ENCODE data around the gene MAP6.

Gene MAP6

GRCh38 chr11:75665990-75666389 lies 2.8 kb downstream of the MAP6 start:
- DNase-seq = no peak

GRCh38 chr11:75665126-75665525 lies 3.7 kb downstream of the MAP6 start:
- DNase-seq = no peak

- no peak for DNase-seq
Measured at GRCh38 chr11:75664389-75664788, 4.4 kb downstream of the MAP6 start.

- DNase-seq = no peak
Measured at GRCh38 chr11:75663808-75664207, 5.0 kb downstream of the MAP6 start.

- no peak for DNase-seq
Measured at GRCh38 chr11:75659836-75660235, 9.0 kb downstream of the MAP6 start.

GRCh38 chr11:75656044-75656727 lies 12.7 kb downstream of the MAP6 start:
- peak; percentile 59 for DNase-seq

- DNase-seq = peak; percentile 68
Measured at GRCh38 chr11:75655605-75656004, 13.2 kb downstream of the MAP6 start.

- peak; percentile 42 for DNase-seq
Measured at GRCh38 chr11:75654314-75654713, 14.5 kb downstream of the MAP6 start.

GRCh38 chr11:75653532-75653931 lies 15.3 kb downstream of the MAP6 start:
- no peak for DNase-seq

- peak; percentile 30 for DNase-seq
Measured at GRCh38 chr11:75652936-75653335, 15.9 kb downstream of the MAP6 start.

GRCh38 chr11:75651218-75651617 lies 17.6 kb downstream of the MAP6 start:
- no peak for DNase-seq

GRCh38 chr11:75650167-75650723 lies 18.6 kb downstream of the MAP6 start:
- no peak for DNase-seq

- no peak for DNase-seq
Measured at GRCh38 chr11:75644946-75645345, 23.9 kb downstream of the MAP6 start.

GRCh38 chr11:75644370-75644769 lies 24.5 kb downstream of the MAP6 start:
- DNase-seq = no peak

- DNase-seq = no peak
Measured at GRCh38 chr11:75642402-75643113, 26.3 kb downstream of the MAP6 start.

- DNase-seq = peak; percentile 44
Measured at GRCh38 chr11:75639762-75640181, 29.1 kb downstream of the MAP6 start.

- DNase-seq = no peak
Measured at GRCh38 chr11:75637998-75638397, 30.8 kb downstream of the MAP6 start.

- peak; percentile 35 for DNase-seq
Measured at GRCh38 chr11:75635066-75635862, 33.6 kb downstream of the MAP6 start.

GRCh38 chr11:75633409-75634066 lies 35.3 kb downstream of the MAP6 start:
- DNase-seq = no peak

GRCh38 chr11:75632962-75633361 lies 35.9 kb downstream of the MAP6 start:
- no peak for DNase-seq

GRCh38 chr11:75632450-75632849 lies 36.4 kb downstream of the MAP6 start:
- no peak for DNase-seq

GRCh38 chr11:75631086-75631730 lies 37.6 kb downstream of the MAP6 start:
- DNase-seq = no peak
